ENCODE data around the gene ZC3H8. TPM values are rescaled to one million over a fixed set of nuclear protein-coding genes. Genes with fewer than 3 reads are reported as not detected.
A peak's percentile ranks its signal among the peaks of the same experiment; 100 is the strongest.

Gene ZC3H8
- total RNA-seq (13.2 TPM), polyA plus RNA-seq (ENCODE audit: insufficient read depth in 1 of 8, insufficient read length in 8 of 8, low replicate concordance in 1 of 8) (10 to 100 TPM; 12.1 to 16.2 (median 15.4) TPM)
- long read RNA-seq, donor 1: 0 reads
- long read RNA-seq, donor 2: 0 reads
- long read RNA-seq, donor 3, full-length matches to known transcripts: 4 of 4 reads
- long read RNA-seq, donor 3, partial matches to known transcripts: 0 of 4 reads
- long read RNA-seq, donor 3, other reads (novel, unspliced or antisense): 0 of 4 reads
- long read RNA-seq, donor 4, partial matches to known transcripts: 15 of 15 reads
- long read RNA-seq, donor 4, other reads (novel, unspliced or antisense): 0 of 15 reads
- long read RNA-seq, donor 5, full-length matches to known transcripts: 11 of 11 reads
- long read RNA-seq, donor 5, partial matches to known transcripts: 0 of 11 reads
- long read RNA-seq, donor 5, other reads (novel, unspliced or antisense): 0 of 11 reads
- long read RNA-seq, donor 6, transcript ZC3H8-207 (2 exons, 319 nt): major isoform, 5 of 10 reads
- long read RNA-seq, donor 6, partial matches to known transcripts: 5 of 10 reads
- long read RNA-seq, donor 6, other reads (novel, unspliced or antisense): 0 of 10 reads
- long read RNA-seq, donor 7, full-length matches to known transcripts: 3 of 9 reads
- long read RNA-seq, donor 7, partial matches to known transcripts: 6 of 9 reads
- long read RNA-seq, donor 7, other reads (novel, unspliced or antisense): 0 of 9 reads
- long read RNA-seq, donor 8, partial matches to known transcripts: 0 of 1 reads
- long read RNA-seq, donor 8, other reads (novel, unspliced or antisense): 0 of 1 reads
- long read RNA-seq, donor 9, partial matches to known transcripts: 0 of 1 reads
- long read RNA-seq, donor 9, other reads (novel, unspliced or antisense): 0 of 1 reads
- long read RNA-seq, donor 10, full-length matches to known transcripts: 4 of 12 reads
- long read RNA-seq, donor 10, partial matches to known transcripts: 8 of 12 reads
- long read RNA-seq, donor 10, other reads (novel, unspliced or antisense): 0 of 12 reads
- long read RNA-seq, donor 11, full-length matches to known transcripts: 4 of 11 reads
- long read RNA-seq, donor 11, partial matches to known transcripts: 7 of 11 reads
- long read RNA-seq, donor 11, other reads (novel, unspliced or antisense): 0 of 11 reads

GRCh38 chr2:112254466-112255240 lies at the start of gene ZC3H8:
Gene ZC3H8, minus strand, starts transcription at chr2:112255042. Its CDS starts 61 bp downstream, at chr2:112254981.
- no peaks in the 10 kb centered on the region for H3K36me3 ChIP-seq (ENCODE audit: control insufficient read depth, insufficient read depth, low read length)
- no peaks in the 10 kb centered on the region for H3K27me3 ChIP-seq (ENCODE audit: control insufficient read depth, insufficient read depth, low read length)
- H3K9me3 ChIP-seq (replicated peaks; ENCODE audit: control insufficient read depth, low read depth, low read length): no peaks in the 10 kb centered on the region
- DNase-seq: peak; percentile 96
- peak within 1 kb of the TSS; percentile 95 for H3K27ac ChIP-seq (ENCODE audit: low read length)
- peaks cover 2% of the 10 kb centered on the region for H3K4me1 ChIP-seq (ENCODE audit: control insufficient read depth, insufficient read depth, low read length)
- H3K4me3 ChIP-seq (ENCODE audit: low read length): peak within 1 kb of the TSS; percentile 82
- WGBS (ENCODE audit: insufficient coverage): under 1% methylated on average over 54 of the region's 68 CpGs

- H3K27ac ChIP-seq (ENCODE audit: low read length): no peak overlapping the region
Observed at GRCh38 chr2:112304298-112304941, 49.6 kb upstream of the ZC3H8 start.

GRCh38 chr2:112301973-112302372 lies 47.1 kb upstream of the ZC3H8 start:
- H3K36me3 ChIP-seq (ENCODE audit: control insufficient read depth, insufficient read depth, low read length): peaks cover 4% of the 10 kb centered on the region
- no peaks in the 10 kb centered on the region for H3K27me3 ChIP-seq (ENCODE audit: control insufficient read depth, insufficient read depth, low read length)
- H3K9me3 ChIP-seq (replicated peaks; ENCODE audit: control insufficient read depth, low read depth, low read length): no peaks in the 10 kb centered on the region
- H3K4me3 ChIP-seq (ENCODE audit: low read length): no peak overlapping the region
- no peak overlapping the region for H3K27ac ChIP-seq (ENCODE audit: low read length)
- no peaks in the 10 kb centered on the region for H3K4me1 ChIP-seq (ENCODE audit: control insufficient read depth, insufficient read depth, low read length)
- no peak for DNase-seq

More at GRCh38 chr2:112304298-112304941, 49.6 kb upstream of the ZC3H8 start:
- whole genome bisulfite sequencing (ENCODE audit: insufficient coverage): no CpG with 5 or more reads among the region's 2 CpGs
- Histone ChIP-seq H3K36me3 (ENCODE audit: control insufficient read depth, insufficient read depth, low read length) (peaks cover 4% of the 10 kb centered on the region), H3K4me3 (ENCODE audit: low read length) (no peak overlapping the region), H3K4me1 (ENCODE audit: control insufficient read depth, insufficient read depth, low read length) (no peaks in the 10 kb centered on the region), H3K27me3 (ENCODE audit: control insufficient read depth, insufficient read depth, low read length) (no peaks in the 10 kb centered on the region), H3K9me3 (replicated peaks; ENCODE audit: control insufficient read depth, low read depth, low read length) (no peaks in the 10 kb centered on the region)
- no peak for DNase-seq

GRCh38 chr2:112301171-112301584 lies 46.3 kb upstream of the ZC3H8 start:
- Histone ChIP-seq H3K4me1 (ENCODE audit: control insufficient read depth, insufficient read depth, low read length) (no peaks in the 10 kb centered on the region), H3K9me3 (replicated peaks; ENCODE audit: control insufficient read depth, low read depth, low read length) (no peaks in the 10 kb centered on the region), H3K27ac (ENCODE audit: low read length) (no peak overlapping the region), H3K4me3 (ENCODE audit: low read length) (no peak overlapping the region), H3K36me3 (ENCODE audit: control insufficient read depth, insufficient read depth, low read length) (no peaks in the 10 kb centered on the region), H3K27me3 (ENCODE audit: control insufficient read depth, insufficient read depth, low read length) (no peaks in the 10 kb centered on the region)
- no peak for DNase-seq

- DNase-seq: no peak
- Histone ChIP-seq H3K4me3 (ENCODE audit: low read length) (no peak overlapping the region), H3K9me3 (replicated peaks; ENCODE audit: control insufficient read depth, low read depth, low read length) (no peaks in the 10 kb centered on the region), H3K27me3 (ENCODE audit: control insufficient read depth, insufficient read depth, low read length) (no peaks in the 10 kb centered on the region), H3K36me3 (ENCODE audit: control insufficient read depth, insufficient read depth, low read length) (no peaks in the 10 kb centered on the region), H3K27ac (ENCODE audit: low read length) (no peak overlapping the region), H3K4me1 (ENCODE audit: control insufficient read depth, insufficient read depth, low read length) (no peaks in the 10 kb centered on the region)
- WGBS (ENCODE audit: insufficient coverage): no CpG with 5 or more reads among the region's 2 CpGs
Observed at GRCh38 chr2:112296407-112296806, 41.6 kb upstream of the ZC3H8 start.

GRCh38 chr2:112295407-112296078 lies 40.7 kb upstream of the ZC3H8 start:
- peak; percentile 24 for DNase-seq
- no peaks in the 10 kb centered on the region for H3K4me1 ChIP-seq (ENCODE audit: control insufficient read depth, insufficient read depth, low read length)
- no peaks in the 10 kb centered on the region for H3K36me3 ChIP-seq (ENCODE audit: control insufficient read depth, insufficient read depth, low read length)
- H3K27ac ChIP-seq (ENCODE audit: low read length): no peak overlapping the region
- no CpG with 5 or more reads among the region's 5 CpGs for WGBS (ENCODE audit: insufficient coverage)
- H3K9me3 ChIP-seq (replicated peaks; ENCODE audit: control insufficient read depth, low read depth, low read length): no peaks in the 10 kb centered on the region
- no peak overlapping the region for H3K4me3 ChIP-seq (ENCODE audit: low read length)
- no peaks in the 10 kb centered on the region for H3K27me3 ChIP-seq (ENCODE audit: control insufficient read depth, insufficient read depth, low read length)

GRCh38 chr2:112293636-112294401 lies 39.0 kb upstream of the ZC3H8 start:
- no CpG with 5 or more reads among the region's 8 CpGs for WGBS (ENCODE audit: insufficient coverage)
- no peaks in the 10 kb centered on the region for H3K27me3 ChIP-seq (ENCODE audit: control insufficient read depth, insufficient read depth, low read length)
- H3K9me3 ChIP-seq (replicated peaks; ENCODE audit: control insufficient read depth, low read depth, low read length): no peaks in the 10 kb centered on the region

GRCh38 chr2:112290648-112291047 lies 35.8 kb upstream of the ZC3H8 start:
- Histone ChIP-seq H3K4me3 (ENCODE audit: low read length) (no peak overlapping the region), H3K27me3 (ENCODE audit: control insufficient read depth, insufficient read depth, low read length) (no peaks in the 10 kb centered on the region), H3K4me1 (ENCODE audit: control insufficient read depth, insufficient read depth, low read length) (no peaks in the 10 kb centered on the region), H3K9me3 (replicated peaks; ENCODE audit: control insufficient read depth, low read depth, low read length) (no peaks in the 10 kb centered on the region), H3K27ac (ENCODE audit: low read length) (no peak overlapping the region), H3K36me3 (ENCODE audit: control insufficient read depth, insufficient read depth, low read length) (no peaks in the 10 kb centered on the region)
- WGBS (ENCODE audit: insufficient coverage): no CpG with 5 or more reads among the region's 1 CpG
- DNase-seq: no peak

More at GRCh38 chr2:112293636-112294401, 39.0 kb upstream of the ZC3H8 start:
- no peaks in the 10 kb centered on the region for H3K36me3 ChIP-seq (ENCODE audit: control insufficient read depth, insufficient read depth, low read length)
- H3K27ac ChIP-seq (ENCODE audit: low read length): no peak overlapping the region
- DNase-seq: no peak
- H3K4me3 ChIP-seq (ENCODE audit: low read length): no peak overlapping the region
- no peaks in the 10 kb centered on the region for H3K4me1 ChIP-seq (ENCODE audit: control insufficient read depth, insufficient read depth, low read length)
